ENCODE measurements around the gene ADCY7.

ADCY7 gene

DNA sequence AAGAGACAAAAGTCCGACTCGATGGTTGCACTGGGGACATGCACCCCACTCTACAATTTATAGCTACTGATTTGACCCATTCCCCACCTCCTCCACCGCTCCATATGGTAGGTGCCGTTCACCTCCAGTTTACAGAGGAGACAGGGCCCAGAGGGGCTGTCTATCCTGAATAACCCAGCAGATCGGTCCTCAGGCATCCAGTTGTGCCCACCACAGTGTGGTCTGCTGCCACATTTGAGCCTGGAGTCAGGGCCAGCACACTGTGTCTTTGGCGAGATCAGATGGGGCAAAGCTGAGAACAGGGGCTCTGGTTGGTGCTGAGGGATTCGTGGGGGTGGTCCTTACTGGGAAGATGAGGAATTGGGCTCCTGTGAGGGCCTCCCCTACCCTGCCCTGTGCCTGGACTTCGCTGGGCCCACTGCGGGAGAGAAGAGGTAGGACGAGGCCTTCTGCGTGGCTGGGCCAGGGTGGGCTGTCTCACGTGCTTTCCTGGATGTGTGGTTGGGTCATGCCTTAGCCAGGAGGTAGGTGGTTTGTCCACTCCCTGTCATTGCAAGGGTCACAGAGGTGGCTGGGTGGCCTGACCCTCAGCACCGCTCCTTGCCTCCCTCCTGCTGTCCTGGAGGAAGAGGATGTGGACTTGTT is 2.8 kb downstream of the ADCY7 start:
- no peak for DNase-seq

DNA sequence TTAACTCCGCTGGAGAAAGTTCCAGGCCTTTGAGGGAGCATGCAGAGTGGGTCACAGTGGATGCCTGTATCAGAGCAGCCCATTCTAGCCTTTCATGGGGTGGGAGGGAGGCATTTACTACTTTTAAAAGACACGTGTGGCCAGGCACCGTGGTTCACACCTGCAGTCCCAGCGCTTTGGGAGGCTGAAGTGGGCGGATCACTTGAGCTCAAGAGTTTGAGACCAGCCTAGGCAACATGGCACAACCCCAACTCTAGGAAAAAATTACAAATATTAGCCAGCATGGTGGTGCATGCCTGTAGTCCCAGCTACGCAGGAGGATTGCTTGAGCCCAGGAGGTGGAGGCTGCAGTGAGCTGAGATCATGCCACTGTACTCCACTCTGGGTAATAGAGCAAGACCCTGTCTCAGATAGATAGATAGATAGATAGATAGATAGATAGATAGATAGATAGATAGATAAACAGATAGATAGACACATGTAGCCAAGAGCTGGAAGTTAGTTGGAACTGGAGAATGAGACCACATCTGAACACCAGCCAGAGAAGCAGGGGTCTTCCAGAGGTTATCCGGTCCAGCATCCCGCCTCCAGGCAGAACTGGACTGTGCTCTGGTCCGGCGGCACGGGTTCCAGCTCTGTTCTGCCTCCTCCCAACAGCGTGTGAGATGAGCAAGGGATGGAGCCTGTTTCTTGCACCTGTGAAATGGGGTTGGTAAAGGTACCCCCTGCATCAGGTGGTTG is 3.6 kb downstream of the ADCY7 start:
- no peak for DNase-seq

DNA sequence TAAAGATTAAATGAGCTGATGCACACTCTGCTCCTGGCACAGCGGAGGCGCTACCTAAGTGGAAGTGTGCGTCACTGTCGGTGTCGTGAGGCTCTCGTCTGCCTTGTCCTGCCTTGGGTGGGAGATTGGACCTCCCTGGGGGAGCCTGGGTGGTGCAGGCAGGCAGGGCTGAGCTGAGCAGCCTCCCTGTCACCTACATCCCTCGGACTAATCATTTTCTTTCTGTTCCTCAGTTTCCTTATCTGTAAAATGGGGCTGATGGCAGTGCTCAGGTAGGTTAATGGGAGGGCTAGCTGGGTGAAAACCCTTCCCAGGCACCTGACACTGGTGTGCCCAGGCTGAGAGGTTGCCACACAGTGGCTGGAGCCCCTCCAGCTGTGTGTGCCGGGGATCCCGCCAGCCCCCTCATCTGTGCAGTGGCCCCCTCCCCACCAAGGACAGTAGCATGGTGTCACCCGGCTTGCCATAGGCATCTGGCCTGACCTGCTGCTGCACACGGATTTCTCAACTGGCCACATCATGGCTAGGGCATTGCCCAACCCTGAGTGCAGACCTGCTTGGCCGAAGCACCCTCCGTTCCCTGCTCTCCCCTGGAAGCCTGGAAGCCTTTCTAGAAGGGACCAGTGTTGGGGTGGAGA is 4.3 kb downstream of the ADCY7 start:
- no peak for DNase-seq

DNA sequence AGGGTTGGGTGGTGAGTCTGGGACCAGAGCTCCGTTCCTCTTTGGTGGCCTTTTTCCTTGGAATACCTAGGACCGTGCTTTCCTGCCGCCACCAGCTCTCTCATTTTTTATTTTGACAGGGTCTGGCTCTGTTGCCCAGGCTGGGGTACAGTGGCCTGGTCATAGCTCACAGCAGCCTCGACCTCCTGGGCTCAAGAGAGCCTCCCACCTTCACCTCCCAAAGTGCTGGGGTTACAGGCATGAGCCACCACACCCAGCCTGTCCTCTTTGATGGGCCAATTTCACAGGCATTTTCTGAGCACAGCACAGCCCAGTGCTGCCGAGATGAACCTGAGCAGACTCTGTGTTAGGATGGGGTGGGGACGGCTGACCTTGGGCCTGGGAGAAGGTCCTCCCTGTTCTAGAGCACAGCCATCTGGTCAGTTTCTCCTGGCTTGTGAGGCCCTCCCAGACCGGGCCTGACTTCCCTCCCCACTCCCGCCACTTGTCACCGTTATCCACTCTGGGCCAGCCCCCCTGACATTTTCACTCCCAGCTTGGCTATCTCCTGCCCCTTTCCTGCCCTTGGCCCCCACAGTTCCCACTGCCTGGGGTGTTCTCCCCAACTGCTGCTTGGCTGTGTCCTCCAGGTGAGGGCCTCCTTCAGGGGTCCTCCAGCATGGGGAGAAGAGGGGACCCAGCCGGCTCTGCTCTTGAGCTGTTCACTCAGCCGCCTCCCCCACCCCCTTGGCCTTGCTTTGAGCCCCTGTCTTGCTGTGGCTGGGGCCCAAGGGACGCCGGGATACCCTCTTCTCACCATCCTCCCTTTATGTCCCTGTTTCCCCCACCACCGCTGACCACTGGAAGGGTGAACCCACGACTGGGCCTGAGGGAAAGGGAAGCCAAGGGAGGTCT is 5.0 kb downstream of the ADCY7 start:
- no peak for DNase-seq

DNA sequence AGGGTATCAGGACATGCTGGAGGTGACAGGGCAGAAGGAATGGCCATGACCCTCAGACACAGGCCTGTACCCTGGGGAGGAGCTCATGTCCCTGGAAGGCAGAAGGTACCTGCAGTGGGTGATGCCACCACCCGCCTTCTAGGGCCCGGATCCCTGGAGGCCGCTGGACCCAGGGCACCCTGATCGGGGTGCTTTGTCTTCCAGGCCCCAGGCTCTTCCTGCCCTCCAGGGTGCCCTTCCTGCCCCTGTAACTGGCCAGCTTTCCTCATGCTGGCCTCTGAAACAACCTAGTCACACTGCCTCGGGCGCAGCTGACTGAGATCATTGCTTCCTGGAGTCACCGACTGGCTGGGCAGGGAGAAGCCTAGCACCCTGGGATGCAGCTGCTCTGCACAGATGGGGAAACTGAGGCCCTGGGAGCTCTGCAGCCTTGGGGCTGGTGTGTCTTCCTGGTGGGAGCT is 5.8 kb downstream of the ADCY7 start:
- DNase-seq: no peak

DNA sequence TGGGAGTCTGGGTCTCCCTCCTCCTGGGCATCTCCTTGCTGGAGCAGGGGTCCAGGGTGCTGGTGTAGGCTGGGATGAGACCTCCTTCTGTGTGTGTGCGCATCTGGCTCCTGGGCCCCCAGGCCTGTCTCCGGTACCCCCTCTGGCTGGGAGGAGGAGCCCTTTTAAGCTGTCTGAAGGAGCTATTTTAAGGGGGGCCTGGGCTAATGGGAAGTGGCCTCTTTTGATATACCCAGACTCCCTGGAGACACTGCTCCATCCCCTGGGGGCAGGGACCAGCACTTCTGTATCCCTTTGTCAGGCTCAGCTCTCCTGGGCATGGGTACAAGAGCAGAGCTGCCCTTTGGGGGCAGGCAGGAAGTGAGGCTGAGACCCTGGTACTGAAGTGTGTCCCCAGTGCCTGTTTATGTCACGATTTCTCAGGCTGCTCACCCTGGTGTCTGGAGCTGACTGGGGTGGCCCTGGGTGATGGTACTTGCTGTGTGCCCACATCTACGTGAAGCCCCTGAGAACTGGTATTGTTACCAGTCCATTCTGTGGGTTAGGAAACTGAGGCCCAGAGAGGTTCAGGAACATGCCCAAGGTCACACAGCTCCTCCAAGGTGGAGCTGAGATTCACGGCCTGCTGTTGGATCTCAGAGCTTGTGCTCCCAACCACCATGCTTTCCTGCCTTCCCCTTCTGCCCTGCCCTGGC is 6.5 kb downstream of the ADCY7 start:
- peak; percentile 15 for DNase-seq

DNA sequence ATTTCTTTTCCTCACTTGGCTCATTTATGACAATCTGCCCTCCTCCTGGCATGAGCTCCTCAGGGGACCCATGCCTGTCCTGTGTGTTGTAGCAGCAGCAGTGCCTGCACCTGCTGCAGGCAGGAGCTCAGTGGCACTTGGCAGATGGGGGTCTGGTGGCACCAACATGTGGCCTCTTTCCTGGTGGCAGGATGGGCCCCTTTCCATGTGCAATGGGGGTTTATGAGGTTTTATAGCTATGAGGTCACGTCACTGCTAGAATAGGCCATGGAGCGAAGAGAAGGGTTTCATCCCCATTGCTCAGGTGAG is 7.0 kb downstream of the ADCY7 start:
- DNase-seq: no peak

DNA sequence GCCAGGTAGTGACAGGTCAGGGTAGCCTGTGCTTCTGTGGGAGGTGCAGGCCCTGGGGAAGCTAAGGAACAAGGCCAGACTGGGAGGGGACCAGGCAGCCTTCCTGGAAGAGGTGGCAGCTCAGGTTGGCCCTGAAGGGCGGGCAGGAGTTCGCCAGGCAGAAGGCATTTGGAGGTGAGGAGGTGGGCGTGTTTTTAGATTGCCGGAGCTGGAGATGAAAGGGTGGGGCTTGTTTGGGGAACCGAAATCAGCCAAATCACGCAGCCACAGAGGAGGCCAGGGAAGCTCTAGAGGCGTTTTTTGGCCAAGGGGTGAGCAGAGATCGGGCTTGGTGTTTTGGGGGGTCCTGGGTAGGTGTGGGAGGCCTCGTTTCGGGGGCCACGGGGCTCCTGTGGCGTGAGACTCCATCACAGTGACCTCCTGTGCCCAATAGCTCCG is 7.6 kb downstream of the ADCY7 start:
- DNase-seq: no peak

DNA sequence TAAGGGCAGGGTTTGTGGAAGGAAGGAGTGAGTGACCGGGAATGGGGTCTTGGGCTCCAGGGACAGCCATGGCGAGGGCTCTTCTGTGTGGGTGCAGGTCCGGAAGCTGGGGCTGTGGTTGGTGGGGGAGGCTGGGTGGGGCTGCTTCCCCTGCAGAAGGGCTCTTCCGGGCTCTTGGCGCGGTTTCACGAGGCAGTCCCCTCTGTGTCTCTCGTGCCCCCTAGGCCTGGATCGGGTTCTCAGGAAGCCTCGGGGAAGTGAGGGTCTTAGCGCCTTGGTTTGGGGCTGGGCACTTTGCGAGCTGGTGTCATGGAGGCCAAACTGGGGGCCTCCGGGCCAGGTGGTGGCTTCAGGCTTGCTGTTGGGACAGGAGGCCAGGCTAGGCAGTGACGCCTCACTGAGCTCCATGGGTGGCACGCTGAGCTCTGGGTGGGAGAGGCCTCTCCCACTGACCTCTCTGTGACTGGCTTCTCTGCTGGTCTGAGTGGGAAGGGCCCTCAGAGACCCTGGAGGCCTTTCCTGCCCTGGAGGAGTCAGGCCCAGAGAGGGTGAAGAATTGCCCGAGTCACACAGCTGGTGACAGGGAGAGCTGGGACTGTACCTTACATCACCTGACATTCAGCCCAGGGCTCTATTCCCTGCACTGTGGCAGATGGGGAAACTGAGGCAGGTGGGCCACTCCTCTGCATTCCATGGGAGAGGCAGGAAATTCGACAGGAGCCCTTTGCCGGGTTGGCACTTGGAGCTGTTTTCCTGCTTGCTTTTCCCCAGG is 8.2 kb downstream of the ADCY7 start:
- DNase-seq: no peak

DNA sequence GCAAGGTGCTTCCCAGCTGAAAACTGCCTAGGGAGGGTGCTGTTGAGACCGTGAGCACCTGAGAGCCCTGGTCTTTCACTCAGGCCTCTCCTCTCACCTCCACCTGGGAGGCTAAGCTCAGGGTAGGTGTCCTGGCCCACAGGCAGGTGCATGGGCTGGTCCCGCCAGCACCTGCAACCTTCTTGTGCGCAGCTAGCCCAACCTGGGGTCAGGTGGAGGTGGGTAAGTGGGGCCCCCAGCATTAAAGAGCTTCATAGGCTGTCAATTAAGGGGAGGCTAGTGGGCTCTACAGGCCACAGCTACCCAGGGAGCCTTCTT is 8.7 kb downstream of the ADCY7 start:
- DNase-seq: no peak

DNA sequence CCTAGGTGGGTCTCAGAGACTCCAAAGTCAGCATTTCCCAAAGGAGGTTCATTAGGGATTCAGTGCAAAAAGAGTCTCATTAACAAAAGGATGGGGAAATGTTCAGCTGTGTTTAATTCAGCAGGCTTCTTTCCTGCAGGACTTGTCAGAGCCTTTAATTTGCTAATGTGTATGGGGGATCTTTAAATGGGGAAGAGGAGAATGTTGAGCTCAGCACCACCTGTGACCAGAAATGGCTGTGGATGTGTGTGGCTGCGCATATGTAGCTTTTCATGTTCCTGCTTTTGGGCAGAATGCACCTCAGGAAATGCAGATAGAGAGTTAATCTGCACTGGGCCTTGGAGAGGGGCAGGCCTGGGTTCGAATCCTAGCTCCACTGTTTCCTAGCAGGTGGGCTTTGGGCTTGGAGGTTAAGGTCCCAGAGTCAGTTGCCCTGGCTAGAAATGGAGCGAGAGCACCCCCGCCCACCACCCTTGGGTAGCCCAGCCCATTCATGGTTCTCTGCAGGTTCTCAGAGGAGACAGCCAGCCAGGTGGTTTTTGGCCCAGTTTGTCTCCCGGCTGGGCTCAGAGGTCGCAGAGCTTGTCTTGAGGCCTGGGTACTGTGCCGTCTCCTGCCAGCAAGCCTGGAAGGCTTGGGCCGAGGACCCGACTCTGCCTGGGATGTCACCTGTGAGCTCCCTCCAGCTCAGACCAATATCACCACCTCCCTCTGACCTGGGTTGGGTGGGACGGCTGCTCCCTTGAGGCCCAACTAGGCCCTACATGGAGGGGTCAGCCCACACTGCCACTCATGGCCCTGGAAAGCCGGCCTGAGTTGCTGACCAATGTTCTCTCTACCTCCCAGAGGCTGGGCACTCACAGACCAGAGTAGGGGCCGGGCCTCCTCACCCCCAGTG is 9.3 kb downstream of the ADCY7 start:
- DNase-seq: no peak

DNA sequence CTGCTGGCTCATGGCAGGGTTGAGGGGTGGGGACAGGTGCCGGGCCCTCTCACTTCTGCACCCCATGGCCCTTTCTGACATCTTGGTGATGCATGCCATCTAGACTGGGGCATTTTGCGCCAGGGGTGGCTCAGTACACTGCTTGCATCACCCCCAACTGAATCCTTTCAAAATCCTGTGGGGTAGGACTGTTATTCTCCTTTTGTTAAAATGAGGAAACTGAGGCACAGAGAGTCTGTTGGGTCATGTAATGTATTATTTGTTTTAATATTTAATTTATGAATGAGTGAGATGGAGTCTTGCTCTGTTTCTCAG is 9.9 kb downstream of the ADCY7 start:
- no peak for DNase-seq

DNA sequence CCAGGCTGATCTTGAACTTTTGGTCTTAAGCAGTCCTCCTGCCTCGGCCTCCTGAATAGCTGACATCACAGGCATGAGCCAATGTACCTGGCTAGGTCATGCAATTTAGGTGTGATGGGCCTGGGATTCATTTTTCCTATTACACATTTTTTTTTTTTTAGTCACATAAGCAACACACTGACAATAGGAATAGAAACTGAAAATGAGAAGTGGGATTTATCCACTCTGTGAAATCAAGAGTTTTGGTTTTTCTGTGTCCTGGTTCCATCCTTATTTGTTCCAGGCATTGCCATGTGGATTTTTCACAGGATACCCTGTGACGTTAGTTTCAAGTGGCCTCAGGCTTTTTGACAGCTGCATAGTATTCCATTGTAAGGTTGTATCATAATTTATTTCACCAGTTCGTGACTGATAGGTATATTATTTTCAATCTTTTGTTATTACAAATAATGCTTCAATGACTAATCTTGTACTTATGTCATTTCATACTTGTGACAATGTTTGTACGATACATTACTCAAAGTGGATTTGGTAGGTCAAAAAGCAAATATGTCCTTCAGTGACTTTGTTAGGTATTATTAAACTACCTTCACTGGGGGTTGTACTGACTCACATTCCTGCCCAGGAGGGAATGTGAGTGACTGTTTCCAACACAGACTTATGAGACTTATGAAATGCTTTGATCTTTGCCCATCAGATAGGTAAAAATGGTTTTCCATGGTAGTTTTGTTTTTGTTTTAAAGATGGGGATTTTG is 10.6 kb downstream of the ADCY7 start:
- no peak for DNase-seq

DNA sequence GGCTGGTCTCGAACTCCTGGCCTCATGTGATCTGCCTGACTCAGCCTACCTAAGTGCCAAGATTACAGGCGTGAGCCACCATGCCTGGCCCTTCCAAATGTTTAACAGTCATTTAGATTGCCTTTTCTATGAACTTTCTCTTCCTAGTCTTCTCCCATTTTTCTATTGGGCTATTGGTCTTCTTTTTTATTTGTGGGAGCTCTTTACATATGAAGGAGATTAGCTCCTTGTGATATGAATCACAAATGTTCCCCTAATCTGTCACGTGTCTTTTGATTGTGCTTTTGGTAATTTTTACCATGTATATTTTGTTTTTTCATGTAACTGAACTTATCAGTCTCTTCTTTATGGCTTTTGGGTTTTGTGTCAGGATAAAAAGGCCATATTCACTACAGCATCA is 11.9 kb downstream of the ADCY7 start:
- no peak for DNase-seq

DNA sequence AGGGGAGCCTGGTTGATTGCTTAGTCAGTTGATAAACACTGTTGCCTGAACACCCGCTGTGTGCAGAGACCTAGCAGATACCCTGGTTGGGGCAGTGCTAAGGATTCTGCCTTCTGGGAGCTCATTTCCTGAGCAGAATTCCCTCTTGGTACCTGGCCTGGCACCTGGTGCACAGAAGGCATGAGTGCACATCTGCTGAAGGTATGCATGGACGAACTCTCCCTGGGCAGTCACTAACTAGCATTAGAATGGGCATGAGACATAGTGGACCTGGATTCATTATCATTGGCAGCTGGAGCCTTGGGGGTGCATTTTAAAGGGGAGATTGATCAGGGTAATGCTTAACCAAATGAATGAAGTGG is 13.1 kb downstream of the ADCY7 start:
- DNase-seq: peak; percentile 28

DNA sequence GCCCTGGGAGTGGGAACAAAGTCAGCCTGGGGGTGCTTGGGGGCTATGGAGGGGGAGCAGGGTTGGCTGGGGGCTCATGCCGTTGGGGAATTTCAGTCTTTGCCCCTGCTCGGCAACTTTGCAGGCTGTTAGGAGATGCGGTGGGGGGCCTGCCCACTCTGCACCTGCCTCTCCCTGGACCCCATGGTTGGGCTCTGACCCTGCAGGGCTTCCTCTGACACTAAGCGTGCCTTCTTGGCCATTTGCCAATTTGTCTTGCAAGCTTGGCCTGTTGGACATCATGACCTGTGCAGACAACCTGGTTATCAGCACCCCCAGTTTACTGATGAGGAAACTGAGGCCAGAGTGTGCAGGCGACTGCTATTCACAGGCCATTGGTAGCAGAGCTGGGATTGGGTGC is 14.6 kb downstream of the ADCY7 start:
- peak; percentile 32 for DNase-seq

DNA sequence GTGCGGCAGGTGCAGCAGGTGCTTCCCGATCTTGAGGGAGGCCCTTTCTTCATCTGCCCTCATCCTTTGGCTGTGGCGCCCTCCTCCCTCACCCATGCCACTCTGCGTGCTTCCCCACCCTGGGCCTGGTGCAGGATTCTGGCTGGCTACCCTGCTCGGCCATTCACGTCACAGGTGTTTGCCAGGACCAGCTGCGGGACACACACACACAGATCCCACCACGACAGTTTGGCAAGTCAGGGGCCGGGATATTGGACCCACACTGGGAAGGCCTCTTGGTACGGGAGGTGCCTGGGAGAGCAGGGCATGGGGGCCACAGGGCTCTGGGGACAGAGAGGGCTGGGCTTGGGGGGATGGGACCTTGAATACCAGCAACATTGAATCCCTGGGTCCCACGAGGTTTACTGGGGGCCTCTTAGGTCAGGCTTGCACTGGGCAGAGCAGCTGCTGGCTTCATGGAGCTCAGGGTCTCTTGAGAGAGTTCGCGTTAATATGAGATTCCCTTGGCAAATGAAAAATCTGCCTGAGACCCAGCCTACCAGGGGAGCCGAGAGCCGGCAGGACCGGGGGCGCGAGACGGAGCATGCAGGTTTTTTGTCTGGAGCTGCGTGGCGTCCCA is 15.1 kb downstream of the ADCY7 start:
- DNase-seq: peak; percentile 32

DNA sequence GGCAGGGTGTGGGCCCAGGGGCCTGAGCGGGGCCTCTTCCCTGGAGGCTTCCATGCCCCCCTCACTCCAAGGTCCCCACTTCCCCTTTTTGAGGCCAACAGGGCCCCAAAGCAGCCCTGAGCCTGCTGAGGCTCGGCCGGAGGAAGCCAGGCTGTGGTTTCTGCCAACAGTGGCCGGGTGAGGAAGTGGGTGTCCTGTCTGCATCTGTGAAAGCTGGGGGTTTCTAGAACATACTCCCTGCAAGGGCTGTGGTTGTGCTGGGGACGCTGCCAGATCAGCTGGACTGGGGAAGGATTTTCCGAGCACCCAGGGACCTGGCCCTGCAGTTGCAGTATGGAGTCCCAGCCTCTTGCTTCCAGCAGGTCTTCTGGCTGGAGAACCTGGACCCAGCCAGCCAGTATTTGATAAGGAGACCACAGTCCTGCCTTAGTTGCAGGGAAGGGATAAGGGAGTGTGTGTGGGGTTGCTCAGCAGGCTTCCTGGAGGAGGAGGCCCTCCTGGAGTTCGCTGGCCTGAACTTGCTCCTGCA is 15.7 kb downstream of the ADCY7 start:
- no peak for DNase-seq

DNA sequence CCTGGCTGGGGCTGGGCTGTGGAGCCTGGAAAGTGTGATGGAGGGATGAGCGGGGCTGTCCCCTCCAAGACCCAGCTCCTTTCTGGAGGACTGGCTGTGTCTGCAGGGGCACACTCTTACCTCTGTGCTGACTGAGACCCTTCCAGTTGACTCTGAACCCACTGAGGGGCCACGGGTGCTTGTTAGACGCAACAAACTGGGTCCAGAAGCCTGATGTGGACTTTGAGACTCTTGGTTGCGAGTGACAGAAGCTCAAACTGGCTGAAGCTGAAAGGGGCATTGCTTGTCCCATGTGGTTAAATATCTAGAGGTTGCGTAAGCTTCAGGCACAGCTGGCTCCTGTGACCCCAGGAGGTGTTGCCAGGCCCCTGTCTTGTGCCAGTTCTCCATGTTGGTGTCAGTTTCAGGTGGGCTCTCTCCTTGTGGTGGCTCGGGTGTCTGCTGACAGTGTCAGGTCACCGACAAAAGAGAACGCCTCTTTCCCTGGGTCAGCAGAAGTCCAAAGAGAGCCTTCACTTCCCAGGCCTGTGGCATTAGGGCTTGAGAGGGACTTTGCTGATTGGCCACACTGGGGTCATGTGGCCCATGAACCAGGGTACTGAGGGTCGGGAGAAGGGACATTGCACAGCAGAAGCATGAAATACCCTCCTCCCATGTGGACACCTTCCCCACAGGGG is 16.7 kb downstream of the ADCY7 start:
- DNase-seq: no peak

Data from NCI-H69 (cell line).